ENCODE data around the gene ID1. TPM values are rescaled to one million over a fixed set of nuclear protein-coding genes. Genes with fewer than 3 reads are reported as not detected.

The ID1 gene
- polyA plus RNA-seq, 2 of the 4 experiments (the other 2 are of a cell fraction): 237 to 432 TPM

- no peak for TF ChIP-seq KDM5A (IDR thresholded peaks at IDR 0.05)
- TF ChIP-seq RCOR1 (IDR thresholded peaks at IDR 0.05; ENCODE audit: low read depth, low read length): no peak
- TF ChIP-seq ZNF302 (CRISPR knock-in tag; IDR thresholded peaks at IDR 0.05): no peak
- TF ChIP-seq MAZ (IDR thresholded peaks at IDR 0.05; ENCODE audit: borderline replicate concordance, low read depth, low read length): no peak
- no peak for TF ChIP-seq MAFK (IDR thresholded peaks at IDR 0.05; ENCODE audit: partially characterized antibody)
- no peak for TF ChIP-seq ZSCAN20 (CRISPR knock-in tag; IDR thresholded peaks at IDR 0.05)
- no peak for TF ChIP-seq MYC (IDR thresholded peaks at IDR 0.05; ENCODE audit: borderline replicate concordance, low read length)
- TF ChIP-seq NR3C1 (IDR thresholded peaks at IDR 0.05): no peak
- no peak for TF ChIP-seq TP53 (CRISPR knock-in tag; IDR thresholded peaks at IDR 0.05)
- TF ChIP-seq ESRRA (IDR thresholded peaks at IDR 0.05; ENCODE audit: borderline replicate concordance, low read length): no peak
- TF ChIP-seq FOXS1 (CRISPR knock-in tag; IDR thresholded peaks at IDR 0.05): no peak
- no peak for TF ChIP-seq CHD2 (IDR thresholded peaks at IDR 0.05; ENCODE audit: low read length, partially characterized antibody)
- no peak for TF ChIP-seq TFCP2L1 (CRISPR knock-in tag; IDR thresholded peaks at IDR 0.05)
- no peak for TF ChIP-seq NFE2L2 (conservative IDR thresholded peaks at IDR 0.05; ENCODE audit: low read length)
- no peak; a peak in 1 of 5 replicates for TF ChIP-seq JUN (IDR thresholded peaks at IDR 0.05)
- no peak for TF ChIP-seq SMC3 (IDR thresholded peaks at IDR 0.05)
- no peak for TF ChIP-seq EP300 (IDR thresholded peaks at IDR 0.05)
- TF ChIP-seq ATOH8 (CRISPR knock-in tag; IDR thresholded peaks at IDR 0.05; ENCODE audit: low read depth): no peak
- ChIA-PET POLR2A (interaction anchor here (1.5 to 7.0 kb wide), 5 partner anchors 8 to 43 kb away, joined by 5 to 113 read pairs (median 8); partner anchors contain the start of gene ID1), CTCF (interaction anchor here (0.8 to 28.4 kb wide), 18 partner anchors 9 to 163 kb away, joined by 3 to 903 read pairs (median 6); partner anchors contain the start of genes BCL2L1, HM13 and ID1)
- DNase-seq (ENCODE audit: low read depth in 1 of 2, low spot score in 1 of 2) (no peak), ATAC-seq (no peak), FAIRE-seq (no peak)
- H3K4me2 ChIP-seq: peak overlapping the region; percentile 9
- H3K4me3 ChIP-seq: no peak overlapping the region
- no peaks in the 10 kb centered on the region for H3K9me3 ChIP-seq
- WGBS (ENCODE audit: missing lambda C conversion rate): 74% methylated on average over 5 of the region's 5 CpGs
- peak overlapping the region; percentile 93 to 99 for H3K27ac ChIP-seq
- H3K4me1 ChIP-seq: peaks cover 71% of the 10 kb centered on the region
Measured at GRCh38 chr20:31568773-31569162, 36.3 kb upstream of the ID1 start.

GRCh38 chr20:31569163-31570020, 35.7 kb upstream of the ID1 start:
- WGBS (ENCODE audit: missing lambda C conversion rate): 15% methylated on average over 10 of the region's 10 CpGs
- peak overlapping the region; percentile 93 to 99 for H3K27ac ChIP-seq
- no peaks in the 10 kb centered on the region for H3K9me3 ChIP-seq
- TF ChIP-seq RAD21 (conservative IDR thresholded peaks at IDR 0.05 in 1 of 2, IDR thresholded peaks at IDR 0.05 in 1 of 2) (peak; percentile 65 to 70), ZSCAN20 (CRISPR knock-in tag; IDR thresholded peaks at IDR 0.05) (0 out of 2 replicates have a peak, but pooled peaks have one; percentile 25), SREBF2 (IDR thresholded peaks at IDR 0.05) (no peak), POLR2A (IDR thresholded peaks at IDR 0.05; ENCODE audit: low read length) (no peak), GATA3 (IDR thresholded peaks at IDR 0.05; ENCODE audit: borderline replicate concordance) (no peak), HOXB5 (CRISPR knock-in tag; IDR thresholded peaks at IDR 0.05) (0 out of 2 replicates have a peak, but pooled peaks have one; percentile 19), HOXB13 (CRISPR knock-in tag; IDR thresholded peaks at IDR 0.05; ENCODE audit: low read depth) (0 out of 2 replicates have a peak, but pooled peaks have one; percentile 66), HOXA7 (CRISPR knock-in tag; IDR thresholded peaks at IDR 0.05) (peak; percentile 9; the same call in 1 of the 2 replicates), CBX2 (IDR thresholded peaks at IDR 0.05; ENCODE audit: borderline replicate concordance, low read depth) (no peak), SMC3 (IDR thresholded peaks at IDR 0.05) (peak; percentile 72), JUN (IDR thresholded peaks at IDR 0.05) (peak in 1 of 2 experiments; percentile 30; a peak in 1 of 5 replicates), EHF (CRISPR knock-in tag; IDR thresholded peaks at IDR 0.05) (peak; percentile 68; the same call in 1 of the 2 replicates), CTCF (IDR thresholded peaks at IDR 0.05) (peak; percentile 78), ESRRA (IDR thresholded peaks at IDR 0.05; ENCODE audit: borderline replicate concordance, low read length) (peak; percentile 55; the same call in 1 of the 2 replicates), MAX (IDR thresholded peaks at IDR 0.05) (peak; percentile 36; the same call in 1 of the 2 replicates), PHF8 (IDR thresholded peaks at IDR 0.05; ENCODE audit: borderline replicate concordance, low read depth) (no peak), JUNB (IDR thresholded peaks at IDR 0.05) (no peak)
- H3K4me3 ChIP-seq: no peak overlapping the region
- peak in 1 of 2 experiments; percentile 64 for DNase-seq (ENCODE audit: low read depth in 1 of 2, low spot score in 1 of 2)
- CTCF ChIA-PET: interaction anchor here (0.8 to 28.4 kb wide), 20 partner anchors 9 to 163 kb away, joined by 3 to 903 read pairs (median 4); partner anchors contain the start of genes BCL2L1, HM13 and ID1
- POLR2A ChIA-PET: interaction anchor here (1.5 to 7.0 kb wide), 5 partner anchors 8 to 42 kb away, joined by 5 to 113 read pairs (median 8); partner anchors contain the start of gene ID1
- no peak for FAIRE-seq
- H3K4me2 ChIP-seq: peak overlapping the region; percentile 9
- H3K4me1 ChIP-seq: peaks cover 78% of the 10 kb centered on the region
- peak; percentile 32 to 61; a peak in 4 of 6 replicates for ATAC-seq

Measured in A549 (cell line).